IPS-18c (cell line): ENCODE measurements around the gene ZNF860.

Experiments
- H3K4me3 ChIP-seq: 2 replicates; pipeline ENCODE4 v1.7.0; 2013; ENCODE audit warnings: low read depth, mild to moderate bottlenecking, low read length, moderate library complexity; ENCODE audit not compliant: insufficient read depth
- H3K9me3 ChIP-seq: one replicate; pipeline ENCODE4 v1.6.1; 2013; ENCODE audit warnings: mild to moderate bottlenecking, low read length, moderate library complexity; ENCODE audit not compliant: control insufficient read depth, insufficient read depth

ZNF860 gene

GRCh38 chr3:31958701-31959152, 22.8 kb upstream of the ZNF860 start:
- no peak overlapping the region for H3K4me3 ChIP-seq
- H3K9me3 ChIP-seq = peaks cover 8% of the 10 kb centered on the region

DNA sequence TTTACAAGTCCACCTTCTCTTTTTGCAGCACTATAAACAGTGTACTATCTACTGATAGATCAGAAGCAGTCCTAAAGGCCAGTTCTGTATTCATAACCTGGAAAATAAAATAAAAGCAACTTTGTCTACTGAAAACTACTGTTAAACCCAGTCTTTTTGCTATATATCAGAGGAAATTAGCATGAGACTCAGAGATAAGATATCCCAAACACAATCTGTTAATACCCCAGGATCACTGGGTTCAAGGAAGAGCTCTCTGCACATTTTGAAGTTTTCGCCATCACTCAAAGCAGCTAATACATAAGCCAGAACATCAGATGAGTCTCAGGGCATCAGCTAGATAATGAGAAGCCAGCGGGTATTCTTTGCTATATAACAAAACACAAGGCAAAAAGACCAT, 22.3 kb upstream of the ZNF860 start:
- Histone ChIP-seq H3K9me3 (peaks cover 8% of the 10 kb centered on the region), H3K4me3 (peak overlapping the region; percentile 31)

- peaks cover 8% of the 10 kb centered on the region for H3K9me3 ChIP-seq
- peak overlapping the region; percentile 31 for H3K4me3 ChIP-seq
Measured at GRCh38 chr3:31959951-31960792, 21.4 kb upstream of the ZNF860 start.

DNA sequence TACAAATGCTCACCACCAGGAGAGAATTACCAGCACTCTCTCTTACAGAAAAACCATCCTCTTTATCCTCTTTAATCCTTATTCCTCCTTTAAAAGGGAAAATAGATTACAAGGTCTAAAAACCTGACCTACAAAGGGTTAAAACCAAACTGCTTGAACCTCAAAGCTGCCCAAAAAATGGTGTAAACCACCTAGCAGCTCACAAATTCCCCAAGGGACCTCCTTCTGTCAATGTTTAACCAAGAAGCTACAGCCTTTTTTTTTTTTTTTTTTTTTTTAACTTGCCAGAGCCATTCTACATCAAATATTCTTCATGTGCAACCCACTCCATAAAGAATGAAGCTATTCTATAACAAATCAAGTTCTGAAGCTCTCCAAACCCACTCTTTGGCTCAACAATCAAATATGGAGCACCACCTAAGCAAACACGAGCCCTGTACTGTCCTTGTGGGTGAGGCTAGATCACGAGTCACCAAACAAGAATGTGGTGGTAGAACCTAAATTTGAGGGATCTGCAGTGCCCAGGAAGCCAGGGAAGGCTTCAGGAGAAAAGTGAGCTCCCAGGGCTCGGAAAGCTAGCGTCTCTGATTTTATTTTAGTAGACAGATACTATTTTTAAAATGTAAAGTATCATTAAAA, 20.6 kb upstream of the ZNF860 start:
- no peak overlapping the region for H3K4me3 ChIP-seq
- H3K9me3 ChIP-seq = peaks cover 2% of the 10 kb centered on the region

- Histone ChIP-seq H3K9me3 (no peaks in the 10 kb centered on the region), H3K4me3 (no peak overlapping the region)
Measured at GRCh38 chr3:31962801-31963205, 18.7 kb upstream of the ZNF860 start.

DNA sequence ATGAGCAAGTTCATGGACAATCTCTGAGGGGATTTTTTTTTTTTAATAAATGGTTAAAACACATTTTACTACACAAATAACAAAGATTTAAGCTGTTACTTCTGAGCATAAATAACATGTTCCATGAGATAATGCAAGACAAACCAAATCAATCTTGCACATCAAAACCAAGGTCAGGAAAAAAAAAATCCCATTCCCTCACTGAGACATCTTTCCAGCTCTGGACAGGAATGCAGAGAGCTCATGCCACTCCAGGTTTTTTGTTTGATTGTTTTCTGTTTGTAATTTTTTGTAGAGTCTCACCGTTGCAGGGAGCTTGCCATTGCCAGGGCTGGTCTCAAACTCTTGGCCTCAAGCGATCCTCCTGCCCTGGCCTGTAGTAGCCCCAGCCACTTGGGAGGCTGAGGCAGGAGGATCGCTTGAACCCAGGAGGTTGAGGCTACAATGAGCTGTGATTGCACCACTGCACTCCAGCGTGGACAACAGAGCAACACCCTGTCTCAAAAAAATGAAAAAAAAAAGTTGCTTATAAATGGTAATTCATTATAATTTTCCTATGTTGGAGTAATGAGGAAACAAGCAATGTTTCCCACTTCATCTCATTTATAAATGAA, 14.5 kb upstream of the ZNF860 start:
- H3K4me3 ChIP-seq = no peak overlapping the region

DNA sequence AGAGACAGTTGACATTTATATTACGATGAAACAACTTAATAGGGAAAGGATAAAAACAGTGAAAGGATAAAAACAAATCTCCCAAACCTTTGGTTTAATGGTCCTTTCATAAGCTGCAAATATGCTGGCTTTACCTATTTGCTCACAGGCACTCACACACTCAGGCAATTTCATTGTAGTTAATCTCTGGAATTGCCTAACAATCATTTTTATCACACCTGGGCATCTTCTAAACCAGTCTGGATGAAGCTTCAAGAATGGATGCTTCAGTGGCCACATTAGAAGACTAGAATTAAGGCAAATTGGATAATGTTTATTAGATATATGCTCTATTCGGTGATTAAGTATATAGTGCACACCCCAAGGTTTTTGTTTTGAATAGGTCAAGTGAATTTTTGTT, 14.0 kb upstream of the ZNF860 start:
- Histone ChIP-seq H3K9me3 (no peaks in the 10 kb centered on the region), H3K4me3 (no peak overlapping the region)

More for the DNA sequence above, 14.5 kb upstream of the ZNF860 start:
- H3K9me3 ChIP-seq = no peaks in the 10 kb centered on the region

DNA sequence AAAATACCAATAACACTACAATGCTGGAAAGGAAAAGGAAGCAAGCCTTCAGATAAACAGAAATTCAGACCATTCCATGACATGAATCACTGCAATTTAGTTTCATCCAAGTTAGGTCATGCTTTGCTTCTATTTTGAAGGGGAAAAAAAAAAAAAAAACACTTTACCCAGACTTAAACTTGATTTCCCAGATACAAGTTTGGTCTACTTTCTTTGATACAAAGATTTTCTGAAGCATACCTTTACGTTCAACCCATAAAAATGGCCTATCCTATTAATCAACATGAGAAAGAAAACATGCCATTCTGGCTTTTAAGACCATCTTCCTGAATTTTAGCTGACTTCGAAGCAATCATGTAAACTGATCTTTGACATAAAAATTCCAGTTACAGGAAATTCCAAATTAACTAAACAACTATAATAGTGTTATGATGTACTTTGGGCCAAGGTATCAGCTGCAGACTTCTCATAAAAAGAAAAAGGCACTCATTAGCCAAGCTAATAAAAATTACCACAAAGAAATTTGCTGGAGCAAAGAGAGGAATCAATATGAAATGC, 13.1 kb upstream of the ZNF860 start:
- Histone ChIP-seq H3K4me3 (no peak overlapping the region), H3K9me3 (no peaks in the 10 kb centered on the region)

- H3K4me3 ChIP-seq = no peak overlapping the region
Measured at GRCh38 chr3:31968927-31969418, 12.6 kb upstream of the ZNF860 start.

DNA sequence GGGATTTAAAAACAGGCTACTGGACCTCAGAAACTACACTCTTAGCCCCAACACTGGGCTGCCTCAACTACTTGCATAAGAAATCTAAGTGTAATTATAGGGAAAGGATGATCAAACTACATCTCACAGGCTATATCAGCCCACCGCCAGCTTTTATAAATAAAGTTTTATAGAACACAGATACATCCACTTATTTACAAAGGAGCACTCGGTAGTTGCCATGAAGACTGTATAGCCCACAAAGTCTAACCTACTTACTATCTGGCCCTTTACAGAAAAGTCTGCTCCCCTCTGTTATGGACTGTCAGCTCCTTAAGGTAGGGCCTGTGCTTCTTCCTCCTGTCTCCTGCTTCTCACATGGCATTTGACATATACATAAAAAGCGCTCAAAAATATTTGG, 9.9 kb upstream of the ZNF860 start:
- no peaks in the 10 kb centered on the region for H3K9me3 ChIP-seq
- no peak overlapping the region for H3K4me3 ChIP-seq

More at GRCh38 chr3:31968927-31969418, 12.6 kb upstream of the ZNF860 start:
- no peaks in the 10 kb centered on the region for H3K9me3 ChIP-seq

DNA sequence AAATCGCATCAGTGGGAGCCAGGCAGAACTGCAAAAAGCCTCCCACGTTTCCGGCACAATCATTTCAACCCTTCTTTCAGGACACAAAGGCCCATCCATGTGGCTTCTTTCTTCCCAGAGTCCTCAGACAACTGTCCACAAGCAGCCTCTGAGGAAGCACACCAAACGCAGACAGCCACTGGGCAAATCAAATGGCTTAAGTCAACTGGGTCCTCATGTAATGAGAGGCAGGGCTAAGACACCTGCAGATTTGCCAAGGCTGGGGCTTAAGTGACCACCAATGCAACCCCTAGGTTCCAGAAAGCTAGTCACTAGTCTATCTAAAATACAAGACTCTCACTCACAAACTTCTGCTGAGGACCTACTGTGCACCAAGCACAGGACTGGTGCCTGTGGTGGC, 8.5 kb upstream of the ZNF860 start:
- no peak overlapping the region; the same call in 1 of the 2 replicates for H3K4me3 ChIP-seq

DNA sequence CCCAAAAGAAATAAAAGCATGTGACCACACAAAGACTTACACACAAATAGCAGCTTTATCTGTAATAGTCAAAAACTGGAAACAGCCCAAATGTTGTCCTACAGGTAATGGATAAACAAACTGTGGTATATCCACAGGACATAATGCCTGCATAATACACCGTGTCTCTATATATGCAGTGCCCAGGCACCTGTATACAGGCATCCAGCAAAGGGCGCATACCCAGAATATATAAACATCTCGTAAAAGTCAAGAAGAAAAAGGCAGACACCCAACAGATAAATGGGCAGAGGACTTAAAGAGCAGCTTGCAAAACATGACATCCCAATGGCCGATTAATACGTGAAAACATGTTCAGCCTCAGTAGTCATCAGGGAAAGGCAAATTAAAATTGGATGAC, 7.7 kb upstream of the ZNF860 start:
- no peaks in the 10 kb centered on the region for H3K9me3 ChIP-seq
- no peak overlapping the region for H3K4me3 ChIP-seq

More for the DNA sequence above, 8.5 kb upstream of the ZNF860 start:
- H3K9me3 ChIP-seq = no peaks in the 10 kb centered on the region

GRCh38 chr3:31974471-31974870, 7.1 kb upstream of the ZNF860 start:
- no peak overlapping the region for H3K4me3 ChIP-seq
- H3K9me3 ChIP-seq = no peaks in the 10 kb centered on the region

DNA sequence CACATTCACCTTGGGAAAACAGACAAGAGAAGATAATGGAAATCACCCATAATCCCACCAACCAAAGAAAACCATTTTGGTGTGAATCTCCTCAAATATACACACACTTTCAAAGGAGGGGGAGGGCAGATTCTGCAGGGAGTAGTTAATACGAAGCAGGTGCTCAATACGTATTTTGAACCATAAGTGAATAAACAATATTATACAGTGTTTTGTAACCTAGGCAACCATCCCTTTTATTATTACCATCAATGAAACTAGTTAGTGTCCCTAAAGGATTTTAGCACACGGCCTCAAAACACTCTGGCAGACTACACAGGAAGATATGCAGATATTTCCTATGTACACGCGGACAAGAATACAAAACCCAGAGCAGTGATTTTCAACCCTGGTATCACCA, 6.6 kb upstream of the ZNF860 start:
- H3K9me3 ChIP-seq = no peaks in the 10 kb centered on the region

DNA sequence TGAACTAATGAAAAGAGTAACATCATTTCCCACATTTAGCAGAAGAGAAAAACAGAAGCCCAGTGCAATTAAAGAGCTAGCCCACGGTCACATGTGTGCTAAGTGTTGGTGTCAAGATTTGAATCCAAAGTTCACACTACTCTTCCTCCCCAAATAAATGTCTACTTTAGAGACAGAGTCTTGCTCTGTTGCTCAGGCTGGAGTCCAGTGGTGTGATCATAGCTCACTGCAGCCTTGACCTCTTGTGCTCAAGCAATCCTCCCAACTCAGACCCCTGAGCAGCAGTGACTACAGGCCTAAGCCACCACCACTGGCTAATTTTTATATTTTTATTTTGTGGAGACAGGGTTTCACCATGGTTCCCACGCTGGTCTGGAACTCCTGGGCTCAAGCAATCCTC, 5.2 kb upstream of the ZNF860 start:
- no peak overlapping the region for H3K4me3 ChIP-seq

More for the DNA sequence above, 6.6 kb upstream of the ZNF860 start:
- no peak overlapping the region for H3K4me3 ChIP-seq

DNA sequence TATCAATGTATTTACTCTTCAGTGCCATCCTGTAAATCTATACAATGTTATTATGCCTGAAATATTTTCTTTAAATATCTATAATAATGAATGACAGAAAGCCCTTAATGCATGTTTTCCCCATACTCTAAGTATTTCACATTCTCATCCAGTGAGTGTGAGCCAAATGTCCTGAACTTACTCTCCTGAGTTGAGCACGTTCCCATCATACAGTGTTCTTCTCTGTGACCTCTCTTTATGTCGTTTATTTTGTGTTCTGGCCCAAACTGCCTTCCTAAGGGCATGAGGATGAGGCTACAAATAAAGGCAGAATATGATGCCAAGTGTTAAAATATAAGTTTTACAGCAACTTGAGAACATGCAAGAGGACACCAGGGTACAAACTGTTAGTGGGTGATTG, 3.8 kb upstream of the ZNF860 start:
- no peak overlapping the region for H3K4me3 ChIP-seq
- no peaks in the 10 kb centered on the region for H3K9me3 ChIP-seq

More for the DNA sequence above, 5.2 kb upstream of the ZNF860 start:
- no peaks in the 10 kb centered on the region for H3K9me3 ChIP-seq

- Histone ChIP-seq H3K9me3 (no peaks in the 10 kb centered on the region), H3K4me3 (no peak overlapping the region)
Measured at GRCh38 chr3:31978553-31978952, 3.0 kb upstream of the ZNF860 start.
